Stimulated activated CD8-positive, alpha-beta memory T cell treated with anti-CD3 and anti-CD28 coated beads, Interleukin-15, amount 100 ng/mL, for 1 hour (primary cell): ENCODE measurements around the gene TRAM1L1.

Experiments
- DNase-seq: peaks from one replicate; pipeline ENCODE4 v3.0.0-alpha.2; 2020; ENCODE audit warnings: low read depth

Gene TRAM1L1

DNA sequence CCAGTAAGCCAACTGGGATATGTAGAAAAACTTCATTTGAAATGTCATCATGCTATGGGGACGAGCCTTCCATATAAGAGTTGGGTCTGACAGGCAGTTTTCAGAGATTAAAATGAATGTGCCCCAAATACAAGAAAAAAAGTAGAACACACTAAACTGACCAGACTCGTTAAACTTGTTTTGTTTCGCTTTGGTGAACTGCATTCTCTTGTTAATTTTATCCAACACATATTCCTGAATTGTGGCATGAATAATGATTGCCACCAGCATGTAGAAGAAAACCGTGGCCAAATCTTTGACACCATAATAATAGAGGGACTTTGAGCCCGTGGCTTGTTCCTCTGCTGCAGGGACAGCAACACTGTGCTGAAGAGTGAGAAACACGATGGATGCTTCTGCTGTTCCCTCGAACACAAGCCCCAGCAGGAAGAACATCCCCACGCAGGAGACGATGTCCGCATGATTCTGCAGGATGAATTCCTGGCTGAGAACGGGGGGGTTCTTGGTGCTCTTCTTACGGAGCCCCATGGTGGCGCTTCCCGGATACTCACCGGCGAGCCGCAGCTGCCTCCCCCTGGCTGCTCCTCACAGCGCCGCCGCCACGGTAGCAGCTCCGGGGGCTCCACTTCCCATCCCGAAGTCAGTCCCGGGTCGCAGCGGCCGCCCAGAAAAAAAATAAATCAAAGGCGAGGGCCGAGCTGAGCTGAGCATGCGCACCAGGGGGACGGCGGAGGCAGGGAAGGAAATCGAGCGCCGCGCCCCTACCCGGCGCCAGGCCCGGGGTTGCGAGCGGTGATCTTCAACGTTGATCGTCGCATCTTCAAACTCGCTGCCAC, at the start of gene TRAM1L1:
Gene TRAM1L1, minus strand, starts transcription at position 711 of the 836 bp plus-strand sequence. Its CDS starts 183 bp downstream, at position 528.
- no peak for DNase-seq

DNA sequence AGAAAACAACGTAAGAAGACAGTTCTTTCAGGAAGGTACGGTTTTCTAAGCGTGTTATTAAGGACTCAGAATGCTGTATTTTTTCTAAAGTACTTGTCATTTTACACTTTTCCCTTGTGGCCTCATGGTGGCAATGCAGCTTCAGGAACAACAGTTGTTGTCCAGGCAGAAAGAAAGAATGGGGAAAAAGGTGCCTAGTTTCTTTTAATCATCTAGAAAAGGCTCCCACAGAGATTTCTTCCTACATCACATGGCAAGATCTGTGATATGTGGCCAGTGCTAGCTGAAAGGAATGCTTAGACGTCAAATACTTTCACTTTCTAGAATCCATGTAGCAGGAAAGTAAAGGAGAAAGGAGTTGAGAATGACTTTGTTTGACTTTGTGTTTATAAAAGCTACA, 49.0 kb upstream of the TRAM1L1 start:
- no peak for DNase-seq

DNA sequence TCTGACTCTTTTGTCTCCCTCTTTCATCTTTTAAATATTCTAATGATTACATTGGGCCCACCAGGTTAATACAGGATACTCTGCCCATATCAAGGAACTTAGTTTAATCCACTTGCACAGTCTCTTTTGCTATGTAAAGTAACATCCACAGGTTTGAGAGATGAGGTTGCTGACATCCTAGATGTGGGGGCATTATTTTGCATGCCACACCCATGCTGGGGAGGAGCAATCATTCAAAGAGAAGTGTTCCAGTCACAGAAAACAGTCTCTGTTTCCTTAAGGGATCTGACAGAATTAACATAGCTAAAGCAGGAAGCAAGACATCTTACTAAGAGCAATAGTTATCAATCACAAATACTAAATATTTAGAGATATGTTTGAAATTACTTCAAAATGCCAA, 11.5 kb upstream of the TRAM1L1 start:
- DNase-seq: no peak

DNA sequence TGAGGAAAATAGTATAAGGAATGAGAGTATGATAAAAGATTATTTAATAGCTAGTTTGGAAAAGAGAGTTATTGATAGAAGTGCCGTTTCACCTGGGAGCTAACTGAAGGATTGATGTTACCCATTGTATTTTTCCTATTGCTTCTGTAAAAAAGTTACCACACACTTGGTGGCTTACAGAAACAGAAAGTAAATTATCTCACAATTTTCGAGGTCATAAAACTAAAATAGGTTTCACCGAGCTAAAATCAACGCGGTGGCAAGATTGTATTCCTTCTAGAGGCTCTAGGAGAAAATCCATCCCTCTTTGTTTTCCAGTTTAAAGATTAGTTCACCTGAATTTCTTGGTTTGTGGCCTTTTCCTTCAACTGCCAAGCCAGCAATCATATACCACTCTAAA, 11.1 kb upstream of the TRAM1L1 start:
- no peak for DNase-seq

DNA sequence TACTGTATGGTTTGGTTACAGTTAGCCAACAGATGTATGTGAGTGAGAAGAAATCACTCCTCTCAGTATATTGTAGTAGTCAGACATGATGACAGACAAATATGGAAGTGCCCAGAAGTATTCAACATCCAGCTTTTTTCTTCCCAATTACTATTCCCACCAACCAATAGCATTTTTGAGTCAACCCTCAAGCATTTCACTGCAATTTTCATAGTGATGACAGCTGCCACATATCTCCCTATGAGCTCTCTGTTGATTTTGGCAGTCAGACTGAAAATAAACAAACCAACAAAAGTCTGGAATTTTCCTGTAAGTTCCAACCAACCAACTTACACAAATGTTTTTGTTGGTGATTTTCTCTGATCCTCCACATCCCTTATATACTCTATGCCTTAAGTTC, 8.2 kb upstream of the TRAM1L1 start:
- DNase-seq: no peak

DNA sequence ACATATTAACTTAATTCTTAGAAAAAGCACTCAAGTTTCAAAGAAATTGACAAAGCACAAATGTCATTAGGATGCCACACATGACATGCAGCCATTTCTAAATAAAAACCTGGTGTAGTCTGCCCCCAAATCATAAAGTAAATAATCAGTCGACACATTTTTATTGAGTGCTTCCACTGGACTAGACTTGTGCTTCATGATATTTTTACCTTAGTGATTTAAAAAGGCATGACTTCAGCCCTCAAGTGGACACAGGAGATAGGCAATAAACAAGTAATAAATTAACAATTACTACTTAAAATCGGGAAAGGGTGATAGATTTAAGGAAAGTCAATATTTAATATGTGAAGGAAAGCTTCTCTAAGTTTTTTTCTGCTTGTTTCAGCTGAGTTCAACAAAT, 7.6 kb downstream of the TRAM1L1 start:
- no peak for DNase-seq

DNA sequence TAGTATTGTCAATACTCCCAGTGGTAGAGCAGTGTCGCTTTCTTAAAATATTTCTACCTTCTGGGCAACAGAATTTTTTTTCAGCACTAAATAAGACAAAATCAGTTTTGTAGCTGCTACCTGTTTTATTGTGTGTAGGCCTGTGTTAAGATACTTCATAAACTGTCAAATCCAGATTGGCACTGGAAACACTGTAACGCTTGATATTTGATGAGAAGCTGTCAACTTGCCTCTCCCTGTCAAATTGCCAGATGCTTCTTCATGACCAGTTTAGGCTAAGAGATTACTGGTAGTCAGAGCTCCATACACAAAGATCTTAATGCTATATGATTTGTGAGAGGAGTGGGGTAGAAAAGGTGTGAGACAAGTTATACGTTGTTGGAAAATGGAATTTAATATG, 17.3 kb downstream of the TRAM1L1 start:
- no peak for DNase-seq

DNA sequence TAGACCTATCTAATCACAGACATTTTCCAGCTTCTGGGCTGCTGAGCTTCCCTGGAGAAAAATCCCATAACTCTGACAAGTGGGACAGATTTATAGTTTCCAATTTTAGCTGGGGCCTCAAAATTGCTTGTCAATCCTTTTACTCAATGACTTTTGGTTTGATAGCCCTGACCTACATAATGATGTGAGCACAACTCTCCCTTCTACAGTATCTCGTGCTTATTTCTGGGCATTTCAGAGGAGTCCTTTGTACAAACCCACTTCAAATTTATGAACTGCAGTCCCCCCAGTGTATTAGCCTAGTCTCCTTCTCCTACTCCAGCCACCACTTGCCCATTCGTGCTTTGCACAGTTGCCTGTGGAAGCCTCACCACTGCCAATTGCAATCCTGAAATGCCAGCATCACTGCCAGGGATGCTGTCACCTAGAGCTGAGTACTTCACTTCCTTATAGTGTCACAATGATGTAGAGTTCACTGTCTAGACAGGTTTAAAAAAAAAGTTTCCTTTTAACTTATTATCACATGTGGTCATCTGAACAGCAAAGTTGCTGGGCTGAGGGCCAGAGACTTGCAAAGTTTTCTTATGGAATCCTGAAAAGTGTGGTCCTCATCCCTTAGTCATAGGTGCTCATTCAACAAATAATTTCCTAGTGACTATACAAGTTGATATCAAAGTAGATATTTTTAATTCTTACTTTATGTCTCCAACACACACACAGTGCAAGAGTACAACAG, 21.2 kb downstream of the TRAM1L1 start:
- no peak for DNase-seq

DNA sequence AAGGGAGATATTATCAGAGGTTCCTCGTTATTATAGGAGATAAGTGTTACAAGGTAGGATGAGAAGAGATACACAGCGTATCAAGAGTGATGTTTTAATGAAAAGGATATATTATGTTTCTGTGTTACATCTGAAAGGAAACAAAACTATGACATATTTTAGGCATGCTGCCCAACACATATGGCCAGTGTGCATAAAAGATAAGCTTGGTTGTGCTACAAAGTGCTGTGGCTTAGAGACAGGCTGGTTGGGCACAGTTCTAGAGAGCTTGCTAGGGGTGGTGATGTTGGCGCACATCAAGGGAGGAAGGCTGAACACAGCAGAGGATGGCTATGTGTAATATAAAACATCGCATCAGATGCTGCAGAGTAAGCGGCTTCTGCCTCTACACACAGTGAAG, 42.4 kb downstream of the TRAM1L1 start:
- DNase-seq: no peak
